Measurements from ENCODE around the gene TEX261.
"Not testable (repeated sequence)": the region's sequence is repeated elsewhere in the genome, so short reads cannot be mapped to it uniquely, and the experiment has no call there.

- not testable (repeated sequence) for TF ChIP-seq CTCF (IDR thresholded peaks at IDR 0.05; ENCODE audit: extremely low read depth in 1 of 2, insufficient read depth in 1 of 2, low read depth in 1 of 2, low read length in 2 of 2); EZH2 (IDR thresholded peaks at IDR 0.05; ENCODE audit: borderline replicate concordance, low read depth, low read length, severe bottlenecking); JUN (IDR thresholded peaks at IDR 0.05; ENCODE audit: borderline replicate concordance, insufficient read depth, insufficient read length, low read depth)
Measured at GRCh38 chr2:71021394-71021793, 26.7 kb upstream of the TEX261 start.

All from endothelial cell of umbilical vein (primary cell).